ENCODE measurements around the gene VAMP1. TPM values are rescaled to one million over a fixed set of nuclear protein-coding genes. Genes with fewer than 3 reads are reported as not detected.

VAMP1 gene
- total and polyA plus RNA-seq, 10 of the 15 experiments (the other 5 are each of a cell fraction or from before 2014, with no cell fraction given): 4.8 to 123 (median 27.5) TPM

GRCh38 chr12:6488240-6488639 is 17.8 kb upstream of the VAMP1 start:
- ChIA-PET SMC1A (ENCODE audit: uncharacterized antibody, unreplicated experiment) (interaction anchor here (0.6 to 1.3 kb wide), 3 partner anchors 48 to 62 kb away, joined by 3 to 4 read pairs (median 3); no protein-coding TSS in a partner anchor), RAD21 (ENCODE audit: unreplicated experiment) (no interaction called here), POLR2A (interaction anchor here (0.8 to 1.5 kb wide), 4 partner anchors 16 to 62 kb away, joined by 3 to 7 read pairs (median 4); partner anchors contain the start of gene GAPDH), CTCF (interaction anchor here (0.9 to 2.0 kb wide), 3 partner anchors 8 to 49 kb away, joined by 3 to 9 read pairs (median 5); no protein-coding TSS in a partner anchor)
- FAIRE-seq: no peak
- H2AFZ ChIP-seq (ENCODE audit: control insufficient read depth, low read depth, low read length): no peak overlapping the region
- H3K4me1 ChIP-seq (ENCODE audit: control insufficient read depth, insufficient read depth, low read length): peaks cover 6% of the 10 kb centered on the region; the same call in 1 of the 2 replicates
- DNase-seq (ENCODE audit: low read depth, low spot score): no peak
- no peak overlapping the region for H3K4me3 ChIP-seq
- BruUV-seq (replicated peaks): no TSS peak
- no peak overlapping the region for H3K27ac ChIP-seq (ENCODE audit: control insufficient read depth, insufficient read depth)
- intact Hi-C loops (cut with micrococcal nuclease; ENCODE audit: unreplicated experiment): no loop called here
- H3K9me3 ChIP-seq (replicated peaks; ENCODE audit: control insufficient read depth, insufficient read depth, low read length): no peaks in the 10 kb centered on the region
- no peak overlapping the region for H3K9ac ChIP-seq (ENCODE audit: control insufficient read depth, insufficient read depth, low read length)
- H3K4me2 ChIP-seq (ENCODE audit: control insufficient read depth, insufficient read depth): no peak overlapping the region
- no peak for TF ChIP-seq CUX1 (IDR thresholded peaks at IDR 0.05; ENCODE audit: insufficient replicate concordance, low read depth, low read length)
- TF ChIP-seq FOXM1 (IDR thresholded peaks at IDR 0.05; ENCODE audit: low read depth, low read length): no peak
- no peak for TF ChIP-seq NR2C2 (IDR thresholded peaks at IDR 0.05; ENCODE audit: borderline replicate concordance, control insufficient read depth, insufficient read length, low read depth)
- TF ChIP-seq, protein P1, sequence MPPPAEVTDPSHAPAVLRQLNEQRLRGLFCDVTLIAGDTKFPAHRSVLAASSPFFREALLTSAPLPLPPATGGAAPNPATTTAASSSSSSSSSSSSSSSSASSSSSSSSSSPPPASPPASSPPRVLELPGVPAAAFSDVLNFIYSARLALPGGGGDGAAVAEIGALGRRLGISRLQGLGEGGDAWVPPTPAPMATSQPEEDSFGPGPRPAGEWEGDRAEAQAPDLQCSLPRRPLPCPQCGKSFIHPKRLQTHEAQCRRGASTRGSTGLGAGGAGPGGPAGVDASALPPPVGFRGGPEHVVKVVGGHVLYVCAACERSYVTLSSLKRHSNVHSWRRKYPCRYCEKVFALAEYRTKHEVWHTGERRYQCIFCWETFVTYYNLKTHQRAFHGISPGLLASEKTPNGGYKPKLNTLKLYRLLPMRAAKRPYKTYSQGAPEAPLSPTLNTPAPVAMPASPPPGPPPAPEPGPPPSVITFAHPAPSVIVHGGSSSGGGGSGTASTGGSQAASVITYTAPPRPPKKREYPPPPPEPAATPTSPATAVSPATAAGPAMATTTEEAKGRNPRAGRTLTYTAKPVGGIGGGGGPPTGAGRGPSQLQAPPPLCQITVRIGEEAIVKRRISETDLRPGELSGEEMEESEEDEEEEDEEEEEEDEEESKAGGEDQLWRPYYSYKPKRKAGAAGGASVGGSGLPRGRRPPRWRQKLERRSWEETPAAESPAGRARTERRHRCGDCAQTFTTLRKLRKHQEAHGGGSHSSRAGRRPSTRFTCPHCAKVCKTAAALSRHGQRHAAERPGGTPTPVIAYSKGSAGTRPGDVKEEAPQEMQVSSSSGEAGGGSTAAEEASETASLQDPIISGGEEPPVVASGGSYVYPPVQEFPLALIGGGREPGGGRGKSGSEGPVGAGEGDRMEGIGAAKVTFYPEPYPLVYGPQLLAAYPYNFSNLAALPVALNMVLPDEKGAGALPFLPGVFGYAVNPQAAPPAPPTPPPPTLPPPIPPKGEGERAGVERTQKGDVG (CRISPR knock-in tag; IDR thresholded peaks at IDR 0.05): no peak
- no peak for TF ChIP-seq PAX8 (IDR thresholded peaks at IDR 0.05)
- TF ChIP-seq, protein P2, sequence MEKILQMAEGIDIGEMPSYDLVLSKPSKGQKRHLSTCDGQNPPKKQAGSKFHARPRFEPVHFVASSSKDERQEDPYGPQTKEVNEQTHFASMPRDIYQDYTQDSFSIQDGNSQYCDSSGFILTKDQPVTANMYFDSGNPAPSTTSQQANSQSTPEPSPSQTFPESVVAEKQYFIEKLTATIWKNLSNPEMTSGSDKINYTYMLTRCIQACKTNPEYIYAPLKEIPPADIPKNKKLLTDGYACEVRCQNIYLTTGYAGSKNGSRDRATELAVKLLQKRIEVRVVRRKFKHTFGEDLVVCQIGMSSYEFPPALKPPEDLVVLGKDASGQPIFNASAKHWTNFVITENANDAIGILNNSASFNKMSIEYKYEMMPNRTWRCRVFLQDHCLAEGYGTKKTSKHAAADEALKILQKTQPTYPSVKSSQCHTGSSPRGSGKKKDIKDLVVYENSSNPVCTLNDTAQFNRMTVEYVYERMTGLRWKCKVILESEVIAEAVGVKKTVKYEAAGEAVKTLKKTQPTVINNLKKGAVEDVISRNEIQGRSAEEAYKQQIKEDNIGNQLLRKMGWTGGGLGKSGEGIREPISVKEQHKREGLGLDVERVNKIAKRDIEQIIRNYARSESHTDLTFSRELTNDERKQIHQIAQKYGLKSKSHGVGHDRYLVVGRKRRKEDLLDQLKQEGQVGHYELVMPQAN (conservative IDR thresholded peaks at IDR 0.05): no peak
- TF ChIP-seq PKNOX1 (IDR thresholded peaks at IDR 0.05): no peak
- WGBS (ENCODE audit: insufficient coverage, insufficient replicate concordance, low lambda C conversion rate, missing lambda C conversion rate): 63% methylated on average over 1 of the region's 1 CpG
- peaks cover 14% of the 10 kb centered on the region for H3K79me2 ChIP-seq (ENCODE audit: control insufficient read depth, insufficient read depth, low read length)
- no peak for ATAC-seq
- in situ Hi-C loops (cut with MboI): no loop called here
- no peaks in the 10 kb centered on the region; a peak in 1 of 4 replicates for H3K36me3 ChIP-seq (ENCODE audit: control insufficient read depth in 2 of 2, insufficient read depth in 2 of 2, low read length in 1 of 2)
- no peaks in the 10 kb centered on the region for H3K27me3 ChIP-seq (replicated peaks in 1 of 2; ENCODE audit: control insufficient read depth in 2 of 2, insufficient read depth in 2 of 2, low read length in 1 of 2)
- no peaks in the 10 kb centered on the region for H4K20me1 ChIP-seq (ENCODE audit: control insufficient read depth, insufficient read depth)
